K562 (cell line): ENCODE results near the gene SCAMP2. TPM values are rescaled to one million over a fixed set of nuclear protein-coding genes. Genes with fewer than 3 reads are reported as not detected.

ENCODE experiments used
- ARHGAP35 ChIP-seq: fragments of 450-650 bp; IDR thresholded peaks from 2 replicates; pipeline ENCODE4 v1.6.1; 2018; ENCODE audit not compliant: partially characterized antibody
- DPF2 ChIP-seq: fragments of 450-650 bp; IDR thresholded peaks from 2 replicates; pipeline ENCODE4 v1.6.1; 2016
- FUS ChIP-seq: fragments of 200-400 bp; formaldehyde crosslinking; optimal IDR thresholded peaks from 2 replicates; pipeline ENCODE3; 2017; ENCODE audit warnings: low read depth, low read length
- HES1 ChIP-seq: fragments of 450-650 bp; IDR thresholded peaks from 2 replicates; pipeline ENCODE4 v1.6.1; 2016; ENCODE audit warnings: low read depth, mild to moderate bottlenecking, moderate library complexity
- HEY1 ChIP-seq: fragments of 250-450 bp; sonication (Bioruptor Pico); IDR thresholded peaks from 2 replicates; pipeline ENCODE4 v1.5.0; 2020; ENCODE audit warnings: mild to moderate bottlenecking, moderate library complexity, borderline replicate concordance
- MITF ChIP-seq: IDR thresholded peaks from 2 replicates; pipeline ENCODE4 v1.6.1; 2014; ENCODE audit warnings: antibody characterized with exemption
- PHB2 ChIP-seq: fragments of 450-650 bp; IDR thresholded peaks from 2 replicates; pipeline ENCODE4 v1.6.1; 2017; ENCODE audit warnings: low read depth
- SMARCE1 ChIP-seq: fragments of 450-650 bp; IDR thresholded peaks from 2 replicates; pipeline ENCODE4 v1.7.1; 2016; ENCODE audit warnings: mild to moderate bottlenecking
- SNIP1 ChIP-seq: fragments of 450-650 bp; IDR thresholded peaks from 2 replicates; pipeline ENCODE4 v1.7.1; 2017; ENCODE audit warnings: low read depth, mild to moderate bottlenecking
- ZBTB40 ChIP-seq, 2 experiments: fragments of 450-650 bp in 1 of 2; sonication (generic) in 1 of 2; formaldehyde crosslinking in 1 of 2; IDR thresholded peaks; 2 replicates each; pipeline versions ENCODE4 v1.7.1 to v1.9.0; 2016 to 2022; ENCODE audit warnings: inconsistent platforms in 1 of 2, mild to moderate bottlenecking in 1 of 2, missing genetic modification reagents in 1 of 2
- ZNF121 ChIP-seq: sonication (generic); formaldehyde crosslinking; conservative IDR thresholded peaks from 2 replicates; pipeline ENCODE4 v1.8.0; 2022; ENCODE audit warnings: missing genetic modification reagents
- polyA plus RNA-seq, 8 experiments: library from polyadenylated mRNA; depleted of rRNA in 4 of 8; stranded (reverse) in 5 of 8; unstranded in 3 of 8; fragments of >200 nt; fragmentation: Nextera tagmentation in 2 of 8; fragmentation: Illumina TruSeq in 1 of 8; extraction: Ambion mirVana in 2 of 8; extraction: Trizol in 1 of 8; gene quantifications; 2 replicates each; pipeline versions ENCODE4 v1.2.1 to v1.2.3, GENCODE V29; 2011 to 2014; ENCODE audit warnings: inconsistent platforms in 1 of 8, missing spikeins in 1 of 8
- total RNA-seq, 7 experiments: library from RNA; depleted of rRNA in 6 of 7; stranded (reverse); fragments of >200 nt in 6 of 7; fragmentation: Illumina TruSeq in 2 of 7; extraction: Trizol in 2 of 7; gene quantifications; 2 replicates each; pipeline versions ENCODE4 v1.2.1 to v1.2.3, GENCODE V29; 2011 to 2021; ENCODE audit warnings: low replicate concordance in 1 of 7

Gene SCAMP2
- total and polyA plus RNA-seq, 9 of the 15 experiments (the other 6 are each of a cell fraction or from before 2014, with no cell fraction given): 5.9 to 61.1 (median 20.1) TPM

DNA sequence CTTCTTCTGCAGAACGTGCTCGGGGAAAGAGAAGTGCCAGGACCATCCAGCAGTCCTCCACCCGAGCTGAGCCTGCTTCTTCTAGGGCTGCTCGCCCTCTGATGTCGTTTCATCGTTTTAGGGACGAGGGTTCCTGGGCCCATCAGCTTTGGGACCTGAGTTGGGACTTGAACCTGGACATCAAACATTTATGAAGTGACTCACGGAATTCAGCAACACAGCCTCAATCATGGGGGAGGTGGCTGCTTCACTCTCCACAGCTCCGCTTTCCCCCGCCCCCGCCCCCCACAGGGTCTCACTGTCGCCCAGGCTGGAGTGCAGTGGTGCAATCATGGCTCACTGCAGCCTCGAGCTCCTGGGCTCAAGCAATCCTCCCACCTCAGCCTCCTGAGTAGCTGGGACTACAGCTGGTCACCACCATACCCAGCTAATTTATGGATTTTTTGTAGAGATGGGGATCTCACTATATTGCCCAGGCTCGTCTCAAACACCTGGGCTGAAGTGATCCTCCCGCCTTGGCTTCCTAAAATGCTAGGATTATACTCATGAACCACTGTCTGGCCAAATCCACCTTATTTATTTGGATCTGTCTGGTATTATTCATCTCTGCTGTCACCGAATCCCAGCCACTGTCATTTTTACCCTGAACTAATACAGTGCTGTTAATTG, 725 bp upstream of the SCAMP2 start (continued):
- TF ChIP-seq ZBTB40 (IDR thresholded peaks at IDR 0.05) (no peak), ZBTB40 (CRISPR knock-in tag; IDR thresholded peaks at IDR 0.05) (no peak), MITF (no peak), ZNF121 (peak; percentile 87), HES1 (no peak), FUS (no peak), DPF2 (peak; percentile 41; the same call in 1 of the 2 replicates), SNIP1 (no peak), SMARCE1 (no peak), ARHGAP35 (no peak), PHB2 (no peak), HEY1 (CRISPR knock-in tag) (no peak)
